Thymus (tissue), 11 donors: Measurements from ENCODE around the gene TBC1D2B. TPM values are rescaled to one million over a fixed set of nuclear protein-coding genes. Genes with fewer than 3 reads are reported as not detected.

Experiments used
- DNase-seq, 9 donors: peaks; one replicate each; pipeline ENCODE4 v3.0.0-alpha.2; 2013; ENCODE audit warnings: low spot score in 9 of 9, low read depth in 6 of 9, missing footprints in 1 of 9
- H3K27ac ChIP-seq, 2 donors: one replicate each; pipeline ENCODE4 v1.5.1; 2013; ENCODE audit warnings: control low read depth in 1 of 2, low read depth in 1 of 2, low read length in 1 of 2, mild to moderate bottlenecking in 1 of 2, moderate library complexity in 1 of 2
- H3K27me3 ChIP-seq, 2 donors: one replicate each; pipeline ENCODE4 v1.5.1; 2013; ENCODE audit warnings: low read length in 1 of 2; ENCODE audit not compliant: control insufficient read depth in 2 of 2, insufficient read depth in 1 of 2
- H3K36me3 ChIP-seq, 2 donors: one replicate each; pipeline ENCODE4 v1.5.1; 2013; ENCODE audit warnings: low read length in 1 of 2, mild to moderate bottlenecking in 1 of 2, moderate library complexity in 1 of 2; ENCODE audit not compliant: control insufficient read depth in 2 of 2, insufficient read depth in 2 of 2
- H3K4me1 ChIP-seq, 2 donors: one replicate each; pipeline ENCODE4 v1.5.1; 2013; ENCODE audit warnings: low read length in 2 of 2; ENCODE audit not compliant: control insufficient read depth in 2 of 2, insufficient read depth in 2 of 2
- H3K4me3 ChIP-seq, 2 donors: one replicate each; pipeline ENCODE4 v1.5.1; 2013; ENCODE audit warnings: low read length in 2 of 2, control low read depth in 1 of 2, mild to moderate bottlenecking in 1 of 2
- H3K9me3 ChIP-seq, 2 donors: one replicate each; pipeline ENCODE4 v1.5.1; 2013; ENCODE audit warnings: low read length in 1 of 2, mild to moderate bottlenecking in 1 of 2; ENCODE audit not compliant: control insufficient read depth in 2 of 2, insufficient read depth in 1 of 2
- WGBS: extraction: QIAGEN DNeasy Blood & Tissue Kit; methylation state at CpG from one replicate; pipeline ENCODE4 v1.1.7; 2013; 5-methylcytosine and 5-hydroxymethylcytosine counted together
- polyA plus RNA-seq: library from polyadenylated mRNA; stranded (reverse); fragments of 200-250 nt; gene quantifications from one replicate; pipeline ENCODE4 v1.2.3, GENCODE V29; 2013
- total RNA-seq: library from RNA; stranded (reverse); fragments of 120-200 nt; gene quantifications from one replicate; pipeline ENCODE4 v1.2.4, GENCODE V29; 2013
- donor health status: healthy.

Gene TBC1D2B
- total and polyA plus RNA-seq, 2 donors = 20.0 to 32.7 TPM

- no peaks in the 10 kb centered on the region for H3K27me3 ChIP-seq
- H3K4me3 ChIP-seq = no peak overlapping the region
- H3K27ac ChIP-seq = peak overlapping the region in 1 of 2 donors; percentile 69
- no peaks in the 10 kb centered on the region for H3K9me3 ChIP-seq
- H3K4me1 ChIP-seq = peaks cover 47 to 71% of the 10 kb centered on the region in 2 donors
- DNase-seq = no peak
- 63% methylated on average over 7 of the region's 7 CpGs for WGBS
- H3K36me3 ChIP-seq = peaks cover 12 to 44% of the 10 kb centered on the region in 2 donors
These were observed 40.2 kb downstream of the TBC1D2B start for GRCh38 chr15:78037328-78037727.

- peaks cover 50 to 74% of the 10 kb centered on the region in 2 donors for H3K4me1 ChIP-seq
- H3K27me3 ChIP-seq = no peaks in the 10 kb centered on the region
- WGBS = 96% methylated on average over 6 of the region's 6 CpGs
- no peak overlapping the region for H3K4me3 ChIP-seq
- H3K36me3 ChIP-seq = peaks cover 8 to 38% of the 10 kb centered on the region in 2 donors
- peak overlapping the region; percentile 93 to 98 for H3K27ac ChIP-seq
- no peaks in the 10 kb centered on the region for H3K9me3 ChIP-seq
- DNase-seq = no peak
These were observed 41.5 kb downstream of the TBC1D2B start for GRCh38 chr15:78035861-78036476.

GRCh38 chr15:78035321-78035751 lies 42.2 kb downstream of the TBC1D2B start:
- no peak overlapping the region for H3K4me3 ChIP-seq
- peaks cover 50 to 74% of the 10 kb centered on the region in 2 donors for H3K4me1 ChIP-seq
- peaks cover 8 to 37% of the 10 kb centered on the region in 2 donors for H3K36me3 ChIP-seq
- peak in 1 of 9 donors; percentile 58 for DNase-seq
- H3K27ac ChIP-seq = peak overlapping the region; percentile 93 to 98
- H3K9me3 ChIP-seq = no peaks in the 10 kb centered on the region
- H3K27me3 ChIP-seq = no peaks in the 10 kb centered on the region
- 23% methylated on average over 4 of the region's 4 CpGs for WGBS

- WGBS = 10% methylated on average over 13 of the region's 13 CpGs
- H3K4me3 ChIP-seq = peak overlapping the region; percentile 11 to 18
- no peaks in the 10 kb centered on the region for H3K27me3 ChIP-seq
- peaks cover 4 to 36% of the 10 kb centered on the region in 2 donors for H3K36me3 ChIP-seq
- peaks cover 50 to 67% of the 10 kb centered on the region in 2 donors for H3K4me1 ChIP-seq
- peak overlapping the region; percentile 93 to 98 for H3K27ac ChIP-seq
- DNase-seq = peak in 7 of 9 donors; percentile 63 to 93 (median 82)
- no peaks in the 10 kb centered on the region for H3K9me3 ChIP-seq
These were observed 42.9 kb downstream of the TBC1D2B start for GRCh38 chr15:78034495-78035191.

GRCh38 chr15:78033864-78034263 lies 43.6 kb downstream of the TBC1D2B start:
- no peaks in the 10 kb centered on the region for H3K27me3 ChIP-seq
- no peaks in the 10 kb centered on the region for H3K9me3 ChIP-seq
- peak in 5 of 9 donors; percentile 68 to 89 (median 73) for DNase-seq
- H3K4me1 ChIP-seq = peaks cover 49 to 59% of the 10 kb centered on the region in 2 donors
- WGBS = 30% methylated on average over 6 of the region's 6 CpGs
- peak overlapping the region; percentile 93 to 98 for H3K27ac ChIP-seq
- H3K36me3 ChIP-seq = peaks cover 10 to 38% of the 10 kb centered on the region in 2 donors
- peak overlapping the region in 1 of 2 donors; percentile 1 for H3K4me3 ChIP-seq

- 87% methylated on average over 4 of the region's 4 CpGs for WGBS
- no peak overlapping the region for H3K4me3 ChIP-seq
- H3K27me3 ChIP-seq = no peaks in the 10 kb centered on the region
- H3K4me1 ChIP-seq = peaks cover 38 to 47% of the 10 kb centered on the region in 2 donors
- H3K9me3 ChIP-seq = no peaks in the 10 kb centered on the region
- H3K36me3 ChIP-seq = peaks cover 12 to 43% of the 10 kb centered on the region in 2 donors
- peak overlapping the region in 1 of 2 donors; percentile 98 for H3K27ac ChIP-seq
- no peak for DNase-seq
These were observed 44.8 kb downstream of the TBC1D2B start for GRCh38 chr15:78032671-78033070.

- Histone ChIP-seq H3K9me3 (no peaks in the 10 kb centered on the region), H3K4me3 (no peak overlapping the region), H3K4me1 (peaks cover 0 to 5% of the 10 kb centered on the region in 2 donors), H3K27me3 (no peaks in the 10 kb centered on the region), H3K36me3 (peaks cover 73 to 79% of the 10 kb centered on the region in 2 donors), H3K27ac (no peak overlapping the region)
- no peak for DNase-seq
- WGBS = 93% methylated on average over 2 of the region's 2 CpGs
These were observed 52.6 kb downstream of the TBC1D2B start for GRCh38 chr15:78024883-78025282.

- Histone ChIP-seq H3K4me3 (no peak overlapping the region), H3K4me1 (peaks cover 0 to 9% of the 10 kb centered on the region in 2 donors), H3K36me3 (peaks cover 72 to 75% of the 10 kb centered on the region in 2 donors), H3K27me3 (no peaks in the 10 kb centered on the region), H3K27ac (peak overlapping the region in 1 of 2 donors; percentile 30), H3K9me3 (no peaks in the 10 kb centered on the region)
- WGBS = 95% methylated on average over 2 of the region's 2 CpGs
- DNase-seq = no peak
These were observed 53.0 kb downstream of the TBC1D2B start for GRCh38 chr15:78024519-78024870.

- Histone ChIP-seq H3K36me3 (peaks cover 68 to 71% of the 10 kb centered on the region in 2 donors), H3K4me1 (peaks cover 3 to 14% of the 10 kb centered on the region in 2 donors), H3K27me3 (no peaks in the 10 kb centered on the region), H3K4me3 (no peak overlapping the region), H3K9me3 (no peaks in the 10 kb centered on the region), H3K27ac (peak overlapping the region; percentile 25 to 30)
- WGBS = 98% methylated on average over 17 of the region's 17 CpGs
- no peak for DNase-seq
These were observed 53.5 kb downstream of the TBC1D2B start for GRCh38 chr15:78023865-78024518.
